Upper lobe of left lung (tissue), 4 donors: Measurements from ENCODE around the gene AK9.

ENCODE experiments used
- CTCF ChIP-seq, 6 experiments: fragments of 450-650 bp in 4 of 6; fragments of 200-600 bp in 2 of 6; sonication (generic) in 2 of 6; IDR thresholded peaks; one replicate each; pipeline ENCODE4 v1.5.1; 2016 to 2019; ENCODE audit warnings: antibody characterized with exemption in 6 of 6
- POLR2A ChIP-seq, 4 donors: fragments of 450-650 bp; IDR thresholded peaks; one replicate each; pipeline ENCODE4 v1.5.1; 2016 to 2017; ENCODE audit warnings: antibody characterized with exemption in 4 of 4, mild to moderate bottlenecking in 2 of 4

GRCh38 chr6:109513571-109514071 is 177.4 kb downstream of the AK9 start:
- no peak for TF ChIP-seq CTCF (IDR thresholded peaks at IDR 0.05)
- TF ChIP-seq POLR2A (IDR thresholded peaks at IDR 0.05), result no peak
